ENCODE data around the gene CERKL.

CERKL gene

GRCh38 chr2:181678861-181679543 lies 22.1 kb upstream of the CERKL start:
- no peak for DNase-seq (ENCODE audit: low spot score)

GRCh38 chr2:181677912-181678586 lies 21.1 kb upstream of the CERKL start:
- no peak for DNase-seq (ENCODE audit: low spot score)

- DNase-seq (ENCODE audit: low spot score) = no peak
Observed at GRCh38 chr2:181675254-181675653, 18.3 kb upstream of the CERKL start.

- DNase-seq (ENCODE audit: low spot score) = no peak
Observed at GRCh38 chr2:181674461-181674860, 17.6 kb upstream of the CERKL start.

DNA sequence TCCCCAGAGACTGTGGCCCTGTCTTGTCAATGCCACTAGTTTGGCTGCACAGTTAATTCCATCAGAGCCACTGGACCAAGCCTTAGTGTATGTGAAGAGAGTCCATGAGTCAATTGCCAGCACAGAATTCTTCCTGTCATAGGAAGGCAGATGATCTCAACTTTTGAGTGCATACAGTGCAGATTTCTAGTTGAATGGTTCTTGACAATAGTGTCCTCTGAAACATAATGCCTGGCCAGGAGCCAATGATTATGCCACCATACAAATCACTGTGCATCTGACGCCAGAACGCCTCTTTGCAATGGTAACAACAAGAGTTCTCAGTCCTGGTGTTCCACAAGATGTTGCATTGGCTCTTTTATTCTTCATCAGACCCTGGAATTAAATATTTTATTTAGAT lies 16.3 kb upstream of the CERKL start:
- peak; percentile 37 for DNase-seq (ENCODE audit: low spot score)

DNA sequence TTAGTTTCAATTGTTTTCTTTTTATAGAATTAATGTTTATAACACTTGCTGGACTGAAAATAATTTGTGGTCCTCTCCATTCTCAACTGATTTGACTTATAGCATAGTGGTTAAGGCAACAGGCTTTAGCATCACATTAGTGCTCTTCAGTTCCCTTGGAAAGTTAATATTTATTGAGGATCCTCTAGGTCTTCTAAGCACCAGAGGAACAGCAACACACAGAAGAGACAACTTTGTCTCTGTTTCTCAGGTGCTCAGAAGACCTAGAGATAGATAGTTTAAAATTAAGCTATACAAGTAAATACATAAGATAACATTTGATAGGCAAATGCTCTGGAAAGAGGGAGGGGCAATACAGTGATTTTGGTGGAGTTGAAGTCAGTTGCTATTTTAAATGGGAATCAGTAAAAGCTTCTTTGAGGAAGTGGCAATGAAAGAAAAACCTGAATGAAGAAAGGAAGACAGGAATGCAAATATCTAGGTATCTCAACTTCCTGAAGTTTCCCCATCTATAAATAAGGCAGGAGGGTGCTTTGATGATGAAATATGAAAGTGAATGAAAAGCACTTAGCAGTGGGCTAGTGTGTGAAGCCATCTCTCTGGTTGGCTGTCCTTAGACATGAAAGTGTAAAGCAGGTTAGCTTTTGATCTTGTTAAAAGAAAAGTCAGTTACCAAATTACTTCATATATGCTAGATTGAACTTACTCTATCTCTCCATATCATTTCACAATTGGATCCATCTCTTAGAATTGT lies 15.5 kb upstream of the CERKL start:
- no peak for DNase-seq (ENCODE audit: low spot score)

DNA sequence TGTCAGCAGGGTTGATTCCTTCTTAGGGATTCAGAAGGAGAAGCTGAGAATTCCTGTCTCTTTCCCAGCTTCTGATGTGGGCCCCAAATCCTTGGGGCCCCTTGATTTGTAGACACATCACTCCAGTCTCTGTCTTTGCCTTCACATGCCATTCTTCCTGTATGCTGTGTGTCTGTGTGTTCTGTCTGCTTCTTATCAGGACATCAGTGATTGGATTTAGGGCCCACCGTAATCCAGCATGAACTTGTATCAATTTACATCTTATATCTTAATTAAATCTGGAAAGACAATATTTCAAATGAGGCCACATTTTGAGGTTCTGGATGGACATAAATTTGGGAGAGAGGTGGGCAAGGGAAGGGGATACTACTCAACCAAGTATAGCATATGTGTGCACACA lies 13.7 kb upstream of the CERKL start:
- peak; percentile 84 for DNase-seq (ENCODE audit: low spot score)

GRCh38 chr2:181667234-181667633 lies 10.3 kb upstream of the CERKL start:
- no peak for DNase-seq (ENCODE audit: low spot score)

DNA sequence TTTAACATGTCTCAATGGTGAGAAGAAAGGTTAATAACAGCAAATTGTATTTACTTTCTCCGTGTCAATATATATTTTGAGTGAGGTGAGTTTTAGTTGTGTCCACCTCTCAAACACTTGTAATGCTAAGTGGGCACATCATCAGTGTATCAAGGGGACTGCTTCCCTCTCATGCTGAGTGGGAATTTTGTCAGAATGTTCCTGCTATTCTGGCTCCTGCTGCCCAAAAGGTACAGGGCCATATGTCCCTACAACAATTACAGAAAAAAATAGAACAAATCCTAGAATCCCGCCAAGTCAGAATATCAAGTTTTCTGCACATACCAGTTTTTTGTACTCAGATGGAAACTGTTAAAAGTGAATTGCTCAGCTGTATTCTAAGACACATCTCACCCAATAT lies 5.4 kb upstream of the CERKL start:
- no peak for DNase-seq (ENCODE audit: low spot score)

- no peak for DNase-seq (ENCODE audit: low spot score)
Observed at GRCh38 chr2:181660181-181660580, 3.3 kb upstream of the CERKL start.

DNA sequence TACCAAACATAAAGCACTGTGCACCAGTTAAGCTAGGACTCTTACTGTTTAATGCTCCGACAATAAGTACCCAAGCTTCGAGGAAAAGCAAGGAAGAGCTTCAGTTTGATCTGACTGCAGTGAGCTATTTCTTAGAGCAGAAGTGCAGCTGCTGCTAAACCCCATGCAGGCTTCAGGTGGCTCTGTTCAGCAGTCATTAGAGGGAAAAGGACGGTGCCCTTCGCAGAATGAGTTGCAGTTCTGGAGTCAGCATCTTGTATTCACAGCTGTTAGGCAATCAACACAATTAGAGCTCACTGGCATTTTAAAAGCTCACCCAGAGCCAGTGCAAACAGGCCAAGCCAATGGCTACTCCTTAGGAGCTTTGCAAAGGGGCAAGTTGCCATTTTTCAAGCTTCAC lies 1.5 kb upstream of the CERKL start:
- no peak for DNase-seq (ENCODE audit: low spot score)

GRCh38 chr2:181657379-181657778 lies 474 bp upstream of the CERKL start:
- DNase-seq (ENCODE audit: low spot score) = no peak

- DNase-seq (ENCODE audit: low spot score) = no peak
Observed at GRCh38 chr2:181655519-181655918, 1.4 kb downstream of the CERKL start.

GRCh38 chr2:181649436-181649979 lies 7.4 kb downstream of the CERKL start:
- no peak for DNase-seq (ENCODE audit: low spot score)

DNA sequence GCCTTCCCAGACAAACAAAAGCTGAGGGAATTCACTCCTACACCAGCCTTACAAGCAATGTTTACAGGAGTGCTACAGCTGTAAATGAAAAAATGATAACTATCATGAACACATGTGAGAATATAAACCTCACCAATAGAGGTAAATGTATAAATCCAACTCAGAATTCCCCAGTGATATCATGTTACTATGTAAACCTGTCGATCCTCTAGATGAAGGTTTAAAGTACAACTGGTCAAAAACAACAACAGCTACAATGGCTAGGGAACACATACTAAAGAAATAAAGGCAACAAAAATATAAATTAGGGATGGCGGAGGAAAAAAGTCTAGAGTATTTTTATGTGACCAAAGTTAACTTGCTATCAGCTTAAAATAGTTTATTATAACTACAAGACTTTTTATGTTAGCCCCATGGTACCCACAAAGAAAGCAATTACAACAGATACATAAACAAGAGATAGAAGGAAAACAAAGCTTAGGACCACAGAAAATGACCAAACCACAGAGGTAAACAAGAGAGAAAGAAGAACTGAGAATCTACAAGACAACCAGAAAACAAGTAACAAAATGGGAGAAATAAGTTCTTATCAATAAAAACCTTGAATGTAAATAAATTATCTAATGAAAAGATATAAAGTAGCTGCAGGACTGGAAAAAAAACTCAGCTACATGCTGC lies 8.3 kb downstream of the CERKL start:
- DNase-seq (ENCODE audit: low spot score) = no peak

- DNase-seq (ENCODE audit: low spot score) = no peak
Observed at GRCh38 chr2:181646415-181646987, 10.4 kb downstream of the CERKL start.

GRCh38 chr2:181643151-181643550 lies 13.8 kb downstream of the CERKL start:
- no peak for DNase-seq (ENCODE audit: low spot score)

GRCh38 chr2:181642086-181642485 lies 14.8 kb downstream of the CERKL start:
- no peak for DNase-seq (ENCODE audit: low spot score)

DNA sequence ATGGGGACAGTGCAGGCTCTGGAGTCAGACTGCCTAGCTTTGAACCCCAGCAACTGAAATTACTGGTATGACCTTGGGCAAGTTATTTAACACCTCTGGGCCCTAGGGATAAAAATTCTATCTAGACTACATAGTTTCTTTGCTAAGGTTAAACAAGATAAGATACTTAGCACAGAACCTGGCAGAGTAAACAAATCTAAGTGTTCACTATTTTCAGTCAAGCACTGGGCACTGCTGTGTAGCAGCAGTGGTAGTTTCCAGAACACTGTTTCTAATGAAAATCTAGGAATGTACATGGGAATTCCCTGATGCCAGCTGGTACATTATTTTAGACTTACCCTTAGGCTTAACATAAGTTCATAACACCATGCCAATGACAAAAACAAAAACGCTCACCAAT lies 17.2 kb downstream of the CERKL start:
- no peak for DNase-seq (ENCODE audit: low spot score)

DNA sequence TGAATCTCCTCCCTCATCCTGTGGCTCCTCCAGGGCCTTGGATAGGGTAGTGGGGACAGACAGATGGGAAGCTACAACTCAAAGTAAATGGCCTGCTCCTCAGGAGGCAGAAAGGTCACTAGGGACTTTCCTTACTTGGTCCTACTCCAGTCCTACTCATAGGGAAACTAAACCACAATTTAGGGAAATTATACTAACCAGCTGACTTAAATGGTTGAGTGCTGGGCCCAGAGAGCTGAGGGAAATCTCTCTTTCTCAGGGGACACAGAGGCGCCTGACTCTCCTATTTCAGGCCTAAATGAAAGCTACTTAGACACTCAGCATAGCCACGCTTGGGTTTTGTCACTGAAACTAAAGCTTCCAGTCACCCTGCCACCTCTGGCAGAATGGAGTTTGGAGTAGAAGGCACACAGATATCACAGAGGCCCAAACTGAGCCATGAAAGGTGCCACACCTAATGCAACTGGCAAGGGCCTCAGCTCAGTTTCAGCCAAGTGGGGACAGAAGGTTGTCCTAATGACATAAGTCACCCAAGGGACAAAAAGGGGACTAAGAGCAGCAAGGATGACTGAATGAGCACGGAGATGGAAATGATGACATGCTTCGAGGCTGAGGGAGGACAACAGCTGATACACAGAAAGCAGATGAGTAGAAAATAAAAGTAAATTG lies 24.0 kb downstream of the CERKL start:
- no peak for DNase-seq (ENCODE audit: low spot score)

All from SK-N-DZ (cell line).